Measurements from ENCODE around the gene SLC38A8. TPM values are rescaled to one million over a fixed set of nuclear protein-coding genes. Genes with fewer than 3 reads are reported as not detected.

SLC38A8 gene
- total RNA-seq, 2 experiments from 2014 or later: not detected

DNA sequence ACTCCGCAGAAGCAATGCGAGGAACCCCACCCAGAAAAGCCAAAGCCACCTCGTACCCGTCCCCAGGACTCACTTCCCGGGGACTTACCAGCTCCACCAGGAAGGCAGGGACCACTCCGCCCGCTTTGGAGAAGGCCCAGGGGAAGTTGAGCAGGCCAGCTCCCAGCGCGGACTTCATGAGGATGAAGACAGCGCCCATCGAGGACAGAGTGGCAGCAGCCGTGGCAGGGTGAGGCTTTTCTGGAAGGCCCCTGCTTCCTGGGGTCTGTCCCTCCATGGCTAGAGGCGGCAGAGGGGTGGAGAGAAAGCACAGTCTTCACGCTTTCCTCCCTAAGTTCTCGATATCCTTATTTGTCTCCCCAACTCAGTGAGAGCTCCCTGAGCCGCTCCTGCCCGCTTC is 714 bp downstream of the SLC38A8 start:
- Mint-ChIP-seq H3K27ac (no peak overlapping the region), H3K4me1 (ENCODE audit: low read depth) (no peaks in the 10 kb centered on the region)
- intact Hi-C loops (cut with DNase I, micrococcal nuclease): no loop called here

DNA sequence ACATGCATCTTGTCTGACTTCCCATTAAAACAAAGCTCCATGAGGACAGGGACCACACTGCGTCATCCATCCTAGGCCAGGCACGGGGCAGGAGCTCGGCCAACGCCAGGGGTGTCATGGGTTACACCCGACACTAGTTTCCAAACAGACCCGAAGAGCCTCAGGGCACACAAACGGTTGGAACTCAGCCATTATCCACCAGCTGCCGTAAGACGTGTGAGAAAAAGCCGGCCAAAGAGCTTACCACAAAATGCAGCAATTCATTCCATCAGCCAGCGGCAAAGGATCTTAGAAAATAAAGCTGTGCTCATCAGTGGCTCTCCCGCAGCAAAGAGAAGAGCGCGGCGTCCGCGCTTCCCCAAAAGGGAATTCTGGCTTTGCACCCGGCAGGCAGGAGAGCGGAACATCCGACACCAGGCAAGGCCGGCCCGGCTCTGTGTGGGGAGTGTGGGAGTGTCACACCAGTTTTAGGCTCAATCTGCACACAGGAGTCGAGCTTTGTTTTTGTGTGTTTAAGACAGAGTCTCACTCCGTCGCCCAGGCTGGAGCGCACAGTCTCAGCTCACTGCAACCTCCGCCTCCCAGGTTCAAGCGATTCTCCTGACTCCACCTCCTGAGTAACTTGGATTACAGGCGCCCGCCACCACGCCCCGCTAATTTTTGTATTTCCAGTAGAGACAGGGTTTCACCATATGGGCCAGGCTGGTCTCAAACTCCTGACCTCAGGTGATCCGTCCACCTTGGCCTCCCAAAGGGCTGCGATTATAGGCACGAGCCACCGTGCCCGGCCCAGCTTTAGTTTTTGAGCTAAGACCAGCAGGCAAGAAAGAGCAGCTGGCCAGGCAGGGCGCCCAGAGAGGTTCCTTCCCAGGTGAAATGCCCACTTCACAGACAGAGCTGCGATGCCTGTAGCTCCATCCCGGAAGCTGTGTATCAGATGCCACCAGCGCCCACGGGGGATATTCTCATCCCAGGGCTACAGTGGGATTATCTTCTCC is 1.5 kb downstream of the SLC38A8 start:
- no peaks in the 10 kb centered on the region for H3K4me1 Mint-ChIP-seq (ENCODE audit: low read depth)
- ATAC-seq (ENCODE audit: poor library complexity) (no peak), DNase-seq (no peak)
- Histone ChIP-seq H3K27ac (ENCODE audit: low read depth in 1 of 2, low read length in 2 of 2) (no peak overlapping the region), H3K4me3 (ENCODE audit: low read length) (no peak overlapping the region), H3K27me3 (ENCODE audit: control insufficient read depth in 1 of 2, insufficient read depth in 2 of 2, low read length in 2 of 2) (peaks cover 5 to 6% of the 10 kb centered on the region in 2 experiments), H3K36me3 (ENCODE audit: insufficient read depth, low read length) (no peaks in the 10 kb centered on the region), H3K4me1 (ENCODE audit: insufficient read depth, low read length) (no peaks in the 10 kb centered on the region), H3K9me3 (ENCODE audit: control insufficient read depth in 1 of 2, insufficient read depth in 1 of 2, low read length in 2 of 2) (peaks cover 0 to 9% of the 10 kb centered on the region in 2 experiments)
- H3K36me3 Mint-ChIP-seq (ENCODE audit: low read depth): no peaks in the 10 kb centered on the region
- no peaks in the 10 kb centered on the region for H3K9me3 Mint-ChIP-seq
- intact Hi-C loops (cut with DNase I, micrococcal nuclease): no loop called here
- POLR2A ChIA-PET: no interaction called here
- H3K27me3 Mint-ChIP-seq: peaks cover 19% of the 10 kb centered on the region
- no peak overlapping the region for H3K27ac Mint-ChIP-seq
- CTCF ChIA-PET: no interaction called here
- TF ChIP-seq, protein P1, sequence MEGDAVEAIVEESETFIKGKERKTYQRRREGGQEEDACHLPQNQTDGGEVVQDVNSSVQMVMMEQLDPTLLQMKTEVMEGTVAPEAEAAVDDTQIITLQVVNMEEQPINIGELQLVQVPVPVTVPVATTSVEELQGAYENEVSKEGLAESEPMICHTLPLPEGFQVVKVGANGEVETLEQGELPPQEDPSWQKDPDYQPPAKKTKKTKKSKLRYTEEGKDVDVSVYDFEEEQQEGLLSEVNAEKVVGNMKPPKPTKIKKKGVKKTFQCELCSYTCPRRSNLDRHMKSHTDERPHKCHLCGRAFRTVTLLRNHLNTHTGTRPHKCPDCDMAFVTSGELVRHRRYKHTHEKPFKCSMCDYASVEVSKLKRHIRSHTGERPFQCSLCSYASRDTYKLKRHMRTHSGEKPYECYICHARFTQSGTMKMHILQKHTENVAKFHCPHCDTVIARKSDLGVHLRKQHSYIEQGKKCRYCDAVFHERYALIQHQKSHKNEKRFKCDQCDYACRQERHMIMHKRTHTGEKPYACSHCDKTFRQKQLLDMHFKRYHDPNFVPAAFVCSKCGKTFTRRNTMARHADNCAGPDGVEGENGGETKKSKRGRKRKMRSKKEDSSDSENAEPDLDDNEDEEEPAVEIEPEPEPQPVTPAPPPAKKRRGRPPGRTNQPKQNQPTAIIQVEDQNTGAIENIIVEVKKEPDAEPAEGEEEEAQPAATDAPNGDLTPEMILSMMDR (IDR thresholded peaks at IDR 0.05): no peak
- no peak overlapping the region for H3K4me3 Mint-ChIP-seq

More for the DNA sequence above, 714 bp downstream of the SLC38A8 start:
- peaks cover 19% of the 10 kb centered on the region for H3K27me3 Mint-ChIP-seq
- Histone ChIP-seq H3K27me3 (ENCODE audit: control insufficient read depth in 1 of 2, insufficient read depth in 2 of 2, low read length in 2 of 2) (peaks cover 5 to 6% of the 10 kb centered on the region in 2 experiments), H3K4me1 (ENCODE audit: insufficient read depth, low read length) (no peaks in the 10 kb centered on the region), H3K4me3 (ENCODE audit: low read length) (no peak overlapping the region), H3K9me3 (ENCODE audit: control insufficient read depth in 1 of 2, insufficient read depth in 1 of 2, low read length in 2 of 2) (peaks cover 0 to 3% of the 10 kb centered on the region in 2 experiments), H3K27ac (ENCODE audit: low read depth in 1 of 2, low read length in 2 of 2) (no peak overlapping the region), H3K36me3 (ENCODE audit: insufficient read depth, low read length) (no peaks in the 10 kb centered on the region)
- ATAC-seq (ENCODE audit: poor library complexity): no peak
- POLR2A ChIA-PET: no interaction called here
- TF ChIP-seq, protein P1 (IDR thresholded peaks at IDR 0.05): no peak
- no peaks in the 10 kb centered on the region for H3K9me3 Mint-ChIP-seq
- no peaks in the 10 kb centered on the region for H3K36me3 Mint-ChIP-seq (ENCODE audit: low read depth)
- CTCF ChIA-PET: no interaction called here
- no peak overlapping the region for H3K4me3 Mint-ChIP-seq
- no peak for DNase-seq

DNA sequence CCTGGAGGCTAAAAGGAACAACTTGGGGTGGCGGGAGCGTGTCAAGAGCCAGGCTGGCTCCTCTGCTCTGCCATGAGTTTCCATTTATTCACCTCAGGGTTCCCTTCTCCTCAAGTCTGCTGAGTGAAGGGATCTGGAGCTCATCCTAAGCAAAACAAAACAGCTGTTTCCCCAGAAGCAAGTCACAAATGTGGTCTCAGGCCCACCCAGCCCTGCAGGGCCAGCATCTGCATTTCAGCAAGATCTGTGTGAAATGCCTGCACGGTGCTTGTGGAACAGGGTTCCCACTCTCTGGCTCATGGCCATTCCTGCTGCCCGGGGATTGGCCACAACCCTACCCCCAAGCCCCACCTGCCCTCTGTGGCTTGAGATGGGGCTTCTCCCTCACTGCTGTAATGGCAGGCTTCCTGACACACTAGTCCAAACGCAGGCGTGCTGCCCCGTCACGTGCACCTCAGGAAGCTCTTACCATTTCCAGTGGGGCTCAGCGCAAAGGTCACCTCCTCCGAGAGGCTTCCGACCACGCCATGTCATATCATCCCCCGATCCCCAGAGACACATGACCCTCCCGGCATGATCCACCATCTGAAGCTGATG is 2.3 kb downstream of the SLC38A8 start:
- Mint-ChIP-seq H3K4me1 (ENCODE audit: low read depth) (no peaks in the 10 kb centered on the region), H3K9me3 (no peaks in the 10 kb centered on the region)
- ATAC-seq (ENCODE audit: poor library complexity): no peak

More for the DNA sequence above, 2.3 kb downstream of the SLC38A8 start:
- intact Hi-C loops (cut with DNase I, micrococcal nuclease): no loop called here
- Histone ChIP-seq H3K27ac (ENCODE audit: low read depth in 1 of 2, low read length in 2 of 2) (no peak overlapping the region), H3K27me3 (ENCODE audit: control insufficient read depth in 1 of 2, insufficient read depth in 2 of 2, low read length in 2 of 2) (peaks cover 5 to 6% of the 10 kb centered on the region in 2 experiments), H3K4me3 (ENCODE audit: low read length) (no peak overlapping the region), H3K9me3 (ENCODE audit: control insufficient read depth in 1 of 2, insufficient read depth in 1 of 2, low read length in 2 of 2) (peaks cover 0 to 10% of the 10 kb centered on the region in 2 experiments), H3K4me1 (ENCODE audit: insufficient read depth, low read length) (no peaks in the 10 kb centered on the region), H3K36me3 (ENCODE audit: insufficient read depth, low read length) (no peaks in the 10 kb centered on the region)
- Mint-ChIP-seq H3K27me3 (peaks cover 19% of the 10 kb centered on the region), H3K36me3 (ENCODE audit: low read depth) (no peaks in the 10 kb centered on the region), H3K4me3 (no peak overlapping the region), H3K27ac (no peak overlapping the region)
- TF ChIP-seq, protein P1 (IDR thresholded peaks at IDR 0.05): no peak
- CTCF ChIA-PET: no interaction called here
- DNase-seq: no peak
- POLR2A ChIA-PET: no interaction called here

Data from CD4-positive, alpha-beta T cell (primary cell).